ENCODE measurements around the gene NRXN3. TPM values are rescaled to one million over a fixed set of nuclear protein-coding genes. Genes with fewer than 3 reads are reported as not detected.

The NRXN3 gene
- total and polyA plus RNA-seq, 5 donors, result 1.5 to 4.7 (median 4.0) TPM

- Histone ChIP-seq H3K27ac (ENCODE audit: low read length) (no peak overlapping the region), H3K4me1 (ENCODE audit: control insufficient read depth, insufficient read depth, low read length) (no peaks in the 10 kb centered on the region), H3K9me3 (ENCODE audit: control insufficient read depth, low read length) (no peaks in the 10 kb centered on the region), H3K27me3 (ENCODE audit: control insufficient read depth, insufficient read depth) (no peaks in the 10 kb centered on the region), H3K4me3 (ENCODE audit: low read length) (no peak overlapping the region)
- DNase-seq (no peak), ATAC-seq (no peak)
- intact Hi-C loops (cut with DNase I), result no loop called here
- 83% methylated on average over 21 of the region's 21 CpGs for WGBS
Measured at GRCh38 chr14:78173346-78174035, 3.3 kb downstream of the NRXN3 start.

GRCh38 chr14:78175412-78175811, 5.2 kb downstream of the NRXN3 start:
- intact Hi-C loops (cut with DNase I), result no loop called here
- 91% methylated on average over 9 of the region's 9 CpGs for WGBS

DNA sequence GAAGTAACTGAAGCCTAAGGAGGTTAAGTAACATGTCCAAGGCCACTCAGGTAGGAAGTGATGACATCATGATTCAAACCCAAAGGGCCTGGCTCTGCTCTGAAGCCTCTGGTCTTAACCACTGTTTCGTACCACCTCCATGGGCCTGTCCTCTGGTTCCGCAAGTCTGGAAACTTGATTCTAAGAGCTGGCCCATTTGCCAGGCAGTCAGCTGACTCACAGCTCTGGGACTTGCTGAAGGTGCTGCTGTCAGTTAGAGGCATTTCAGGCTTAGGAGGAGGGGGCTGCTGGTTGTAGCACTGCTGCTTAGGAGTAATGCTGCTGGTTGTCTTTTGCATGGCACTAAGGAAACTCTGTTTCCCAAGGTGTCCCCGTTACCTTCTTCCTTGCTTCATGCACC, 7.9 kb downstream of the NRXN3 start:
- Histone ChIP-seq H3K27ac (ENCODE audit: low read length) (no peak overlapping the region), H3K4me3 (ENCODE audit: low read length) (no peak overlapping the region), H3K9me3 (ENCODE audit: control insufficient read depth, low read length) (no peaks in the 10 kb centered on the region), H3K27me3 (ENCODE audit: control insufficient read depth, insufficient read depth) (peaks cover 2% of the 10 kb centered on the region), H3K4me1 (ENCODE audit: control insufficient read depth, insufficient read depth, low read length) (no peaks in the 10 kb centered on the region)
- ATAC-seq, result no peak
- WGBS, result 90% methylated on average over 3 of the region's 3 CpGs
- DNase-seq, result no peak
- intact Hi-C loops (cut with DNase I), result no loop called here

More at GRCh38 chr14:78175412-78175811, 5.2 kb downstream of the NRXN3 start:
- no peak overlapping the region for H3K4me3 ChIP-seq (ENCODE audit: low read length)
- no peaks in the 10 kb centered on the region for H3K4me1 ChIP-seq (ENCODE audit: control insufficient read depth, insufficient read depth, low read length)
- H3K9me3 ChIP-seq (ENCODE audit: control insufficient read depth, low read length), result no peaks in the 10 kb centered on the region
- ATAC-seq, result no peak
- no peaks in the 10 kb centered on the region for H3K27me3 ChIP-seq (ENCODE audit: control insufficient read depth, insufficient read depth)
- no peak overlapping the region for H3K27ac ChIP-seq (ENCODE audit: low read length)
- no peak for DNase-seq

DNA sequence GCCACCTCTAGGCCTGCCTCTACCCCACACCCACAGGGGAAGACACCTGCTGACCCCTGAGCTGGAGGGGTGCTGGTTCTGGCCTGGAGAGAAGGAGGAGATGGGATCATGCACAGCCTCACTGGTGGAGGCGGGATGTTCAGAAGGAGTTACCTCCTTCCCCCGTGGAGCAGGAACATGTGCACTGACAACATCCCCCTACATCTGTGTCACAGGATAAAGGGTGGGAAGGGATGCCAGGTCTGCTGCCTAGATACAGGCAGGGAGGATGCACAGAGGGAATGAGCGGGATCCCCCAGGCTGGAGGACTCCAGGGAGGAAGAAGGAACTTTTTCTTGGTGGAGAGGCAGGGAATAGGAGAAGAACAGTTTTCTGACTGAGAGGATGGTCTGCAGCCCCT, 8.8 kb downstream of the NRXN3 start:
- ATAC-seq, result no peak
- Histone ChIP-seq H3K27me3 (ENCODE audit: control insufficient read depth, insufficient read depth) (peaks cover 2% of the 10 kb centered on the region), H3K9me3 (ENCODE audit: control insufficient read depth, low read length) (no peaks in the 10 kb centered on the region), H3K27ac (ENCODE audit: low read length) (no peak overlapping the region), H3K4me3 (ENCODE audit: low read length) (no peak overlapping the region), H3K4me1 (ENCODE audit: control insufficient read depth, insufficient read depth, low read length) (no peaks in the 10 kb centered on the region)
- DNase-seq, result no peak
- 66% methylated on average over 3 of the region's 3 CpGs for WGBS
- intact Hi-C loops (cut with DNase I), result no loop called here

GRCh38 chr14:78181270-78181669, 11.1 kb downstream of the NRXN3 start:
- Histone ChIP-seq H3K4me3 (ENCODE audit: low read length) (no peak overlapping the region), H3K9me3 (ENCODE audit: control insufficient read depth, low read length) (no peaks in the 10 kb centered on the region), H3K4me1 (ENCODE audit: control insufficient read depth, insufficient read depth, low read length) (no peaks in the 10 kb centered on the region), H3K27me3 (ENCODE audit: control insufficient read depth, insufficient read depth) (peaks cover 5% of the 10 kb centered on the region), H3K27ac (ENCODE audit: low read length) (no peak overlapping the region)
- intact Hi-C loops (cut with DNase I), result no loop called here
- ATAC-seq (no peak), DNase-seq (no peak)
- 72% methylated on average over 3 of the region's 3 CpGs for WGBS

GRCh38 chr14:78182722-78183121, 12.5 kb downstream of the NRXN3 start:
- no peaks in the 10 kb centered on the region for H3K4me1 ChIP-seq (ENCODE audit: control insufficient read depth, insufficient read depth, low read length)
- DNase-seq (peak in 1 of 3 donors; percentile 43), ATAC-seq (no peak)
- H3K9me3 ChIP-seq (ENCODE audit: control insufficient read depth, low read length), result no peaks in the 10 kb centered on the region
- H3K4me3 ChIP-seq (ENCODE audit: low read length), result no peak overlapping the region
- WGBS, result 58% methylated on average over 7 of the region's 7 CpGs
- intact Hi-C loops (cut with DNase I), result no loop called here
- peaks cover 5% of the 10 kb centered on the region for H3K27me3 ChIP-seq (ENCODE audit: control insufficient read depth, insufficient read depth)
- no peak overlapping the region for H3K27ac ChIP-seq (ENCODE audit: low read length)

DNA sequence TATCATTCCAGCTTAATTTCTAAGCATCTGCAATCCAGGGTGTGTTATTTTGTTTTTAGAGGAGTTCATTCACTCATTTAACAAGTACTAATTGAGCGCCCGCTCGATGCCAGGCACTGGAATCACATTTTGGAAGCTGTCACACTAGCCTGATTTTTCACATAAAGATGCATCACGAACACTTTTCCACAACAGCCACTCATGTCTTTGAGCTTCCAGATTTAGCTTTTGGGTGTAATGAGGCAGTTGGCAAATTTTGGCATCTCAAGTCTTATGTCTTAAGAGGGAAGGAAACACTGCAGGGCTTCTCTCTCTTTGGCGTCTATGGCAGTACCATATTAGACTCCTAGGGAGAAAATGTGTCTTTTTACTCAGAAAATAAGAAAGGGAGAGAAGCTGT, 14.0 kb downstream of the NRXN3 start:
- H3K27me3 ChIP-seq (ENCODE audit: control insufficient read depth, insufficient read depth), result peaks cover 5% of the 10 kb centered on the region
- no peak for DNase-seq
- H3K27ac ChIP-seq (ENCODE audit: low read length), result no peak overlapping the region
- WGBS, result 90% methylated on average over 5 of the region's 5 CpGs
- H3K4me3 ChIP-seq (ENCODE audit: low read length), result no peak overlapping the region
- H3K4me1 ChIP-seq (ENCODE audit: control insufficient read depth, insufficient read depth, low read length), result no peaks in the 10 kb centered on the region
- intact Hi-C loops (cut with DNase I), result no loop called here
- no peaks in the 10 kb centered on the region for H3K9me3 ChIP-seq (ENCODE audit: control insufficient read depth, low read length)
- no peak for ATAC-seq

GRCh38 chr14:78186277-78186676, 16.1 kb downstream of the NRXN3 start:
- H3K27ac ChIP-seq (ENCODE audit: low read length), result no peak overlapping the region
- WGBS, result 85% methylated on average over 6 of the region's 6 CpGs
- H3K4me3 ChIP-seq (ENCODE audit: low read length), result no peak overlapping the region
- no peak for DNase-seq
- H3K4me1 ChIP-seq (ENCODE audit: control insufficient read depth, insufficient read depth, low read length), result no peaks in the 10 kb centered on the region
- intact Hi-C loops (cut with DNase I), result no loop called here
- no peak for ATAC-seq
- no peaks in the 10 kb centered on the region for H3K9me3 ChIP-seq (ENCODE audit: control insufficient read depth, low read length)
- peaks cover 3% of the 10 kb centered on the region for H3K27me3 ChIP-seq (ENCODE audit: control insufficient read depth, insufficient read depth)

GRCh38 chr14:78188882-78189281, 18.7 kb downstream of the NRXN3 start:
- no peaks in the 10 kb centered on the region for H3K4me1 ChIP-seq (ENCODE audit: control insufficient read depth, insufficient read depth, low read length)
- 76% methylated on average over 3 of the region's 3 CpGs for WGBS
- H3K4me3 ChIP-seq (ENCODE audit: low read length), result no peak overlapping the region
- no peaks in the 10 kb centered on the region for H3K9me3 ChIP-seq (ENCODE audit: control insufficient read depth, low read length)
- H3K27ac ChIP-seq (ENCODE audit: low read length), result no peak overlapping the region
- ATAC-seq (no peak), DNase-seq (no peak)
- H3K27me3 ChIP-seq (ENCODE audit: control insufficient read depth, insufficient read depth), result peaks cover 3% of the 10 kb centered on the region
- intact Hi-C loops (cut with DNase I), result no loop called here

DNA sequence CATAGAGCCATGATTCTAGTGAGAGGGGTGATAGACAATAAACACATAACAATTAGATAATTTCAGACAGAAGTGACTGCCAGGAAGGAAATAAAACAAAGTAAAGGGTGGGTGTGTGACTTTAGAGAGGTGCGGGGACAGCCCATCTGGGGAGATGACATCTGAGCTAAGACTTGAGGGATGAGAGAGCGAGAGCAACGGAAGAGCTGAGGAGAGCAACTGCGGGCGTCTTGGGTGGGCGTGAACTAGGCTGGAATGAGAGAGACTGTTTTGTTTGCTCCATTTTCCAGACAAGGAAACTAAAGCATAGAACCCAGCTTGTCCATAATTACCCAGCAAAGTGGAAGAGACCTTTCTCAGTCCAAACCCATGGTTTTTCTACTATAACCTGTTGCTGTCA, 25.3 kb downstream of the NRXN3 start:
- no peak for DNase-seq
- Histone ChIP-seq H3K9me3 (ENCODE audit: control insufficient read depth, low read length) (no peaks in the 10 kb centered on the region), H3K4me1 (ENCODE audit: control insufficient read depth, insufficient read depth, low read length) (no peaks in the 10 kb centered on the region), H3K27me3 (ENCODE audit: control insufficient read depth, insufficient read depth) (no peaks in the 10 kb centered on the region), H3K4me3 (ENCODE audit: low read length) (no peak overlapping the region), H3K27ac (ENCODE audit: low read length) (no peak overlapping the region)
- 81% methylated on average over 6 of the region's 6 CpGs for WGBS
- no peak for ATAC-seq
- intact Hi-C loops (cut with DNase I), result no loop called here

DNA sequence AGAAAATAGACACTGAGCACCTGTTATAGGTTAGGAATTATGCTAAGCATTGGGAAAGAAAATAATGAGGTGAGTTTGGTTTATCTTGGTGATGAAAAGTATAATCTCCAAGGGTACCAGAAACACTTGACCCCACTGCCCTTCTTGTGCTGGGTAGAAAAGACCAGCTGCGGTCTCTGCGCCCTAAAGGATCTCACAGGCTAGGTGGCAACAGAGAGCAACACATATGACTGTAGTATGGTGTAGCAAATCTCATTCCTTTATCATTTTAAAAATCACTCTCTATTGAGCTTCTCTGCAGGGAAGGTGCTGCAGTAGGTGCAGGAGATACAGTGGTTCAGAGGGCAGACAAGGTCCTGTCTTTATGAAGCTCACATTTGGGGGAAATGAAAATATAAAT, 26.1 kb downstream of the NRXN3 start:
- DNase-seq (no peak), ATAC-seq (no peak)
- Histone ChIP-seq H3K9me3 (ENCODE audit: control insufficient read depth, low read length) (no peaks in the 10 kb centered on the region), H3K4me1 (ENCODE audit: control insufficient read depth, insufficient read depth, low read length) (no peaks in the 10 kb centered on the region), H3K27me3 (ENCODE audit: control insufficient read depth, insufficient read depth) (no peaks in the 10 kb centered on the region), H3K27ac (ENCODE audit: low read length) (no peak overlapping the region), H3K4me3 (ENCODE audit: low read length) (no peak overlapping the region)
- WGBS, result 68% methylated on average over 2 of the region's 2 CpGs
- intact Hi-C loops (cut with DNase I), result no loop called here

DNA sequence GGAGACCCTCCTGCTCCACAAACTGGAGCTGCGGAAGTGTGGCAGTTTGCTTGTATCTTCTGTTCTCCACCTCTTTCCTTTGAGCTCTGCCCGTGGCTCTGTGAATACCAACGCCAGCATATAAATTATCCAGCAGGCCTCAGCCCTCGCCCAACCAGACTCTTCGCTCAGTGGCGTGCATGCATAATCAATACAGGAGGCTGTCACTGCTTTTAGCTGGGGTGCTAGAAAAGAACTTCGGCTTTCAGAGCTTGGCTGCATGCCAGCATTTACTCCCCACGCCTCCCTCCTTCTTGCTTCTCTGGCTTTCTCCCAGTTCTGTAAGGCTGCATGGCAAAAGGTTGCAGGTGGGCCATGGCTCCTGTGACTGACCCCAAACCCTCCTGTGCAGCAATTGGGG, 26.9 kb downstream of the NRXN3 start:
- no peak overlapping the region for H3K4me3 ChIP-seq (ENCODE audit: low read length)
- no peaks in the 10 kb centered on the region for H3K9me3 ChIP-seq (ENCODE audit: control insufficient read depth, low read length)
- H3K27ac ChIP-seq (ENCODE audit: low read length), result no peak overlapping the region
- no peak for ATAC-seq
- no peaks in the 10 kb centered on the region for H3K27me3 ChIP-seq (ENCODE audit: control insufficient read depth, insufficient read depth)
- intact Hi-C loops (cut with DNase I), result no loop called here
- H3K4me1 ChIP-seq (ENCODE audit: control insufficient read depth, insufficient read depth, low read length), result no peaks in the 10 kb centered on the region
- WGBS, result 66% methylated on average over 8 of the region's 8 CpGs
- DNase-seq, result no peak
